Kidney capillary endothelial cell (primary cell): ENCODE measurements around the gene PHETA2.
"Not testable (repeated sequence)": the region's sequence is repeated elsewhere in the genome, so short reads cannot be mapped to it uniquely, and the experiment has no call there.

ENCODE experiments used
- DNase-seq: peaks from one replicate; pipeline ENCODE4 v3.0.0-alpha.2; 2018; ENCODE audit warnings: low spot score

Gene PHETA2

GRCh38 chr22:42070517-42071422 lies 3.3 kb upstream of the PHETA2 start, which contains the start of gene NAGA:
Gene NAGA (minus strand): TSS chr22:42070812. CDS start chr22:42070297, 515 bp downstream.
- DNase-seq: peak; percentile 87

GRCh38 chr22:42071508-42071907 lies 2.5 kb upstream of the PHETA2 start:
- not testable (repeated sequence) for DNase-seq

GRCh38 chr22:42072606-42073330 lies 1.3 kb upstream of the PHETA2 start:
- no peak for DNase-seq

GRCh38 chr22:42073621-42074041 lies 417 bp upstream of the PHETA2 start:
- no peak for DNase-seq

- no peak for DNase-seq
Measured at GRCh38 chr22:42074846-42075676, 1.0 kb downstream of the PHETA2 start.

GRCh38 chr22:42076764-42077485 lies 2.9 kb downstream of the PHETA2 start:
- DNase-seq: no peak

- no peak for DNase-seq
Measured at GRCh38 chr22:42077486-42078125, 3.6 kb downstream of the PHETA2 start.

- DNase-seq: no peak
Measured at GRCh38 chr22:42078469-42079318, 4.6 kb downstream of the PHETA2 start.

GRCh38 chr22:42079319-42080251 lies 5.5 kb downstream of the PHETA2 start, which contains the start of gene SMDT1:
Gene SMDT1 (plus strand): TSS chr22:42079700. CDS start chr22:42079769, 69 bp downstream.
- DNase-seq: peak; percentile 96

GRCh38 chr22:42080287-42080686 lies 6.2 kb downstream of the PHETA2 start:
- peak; percentile 52 for DNase-seq

- DNase-seq: no peak
Measured at GRCh38 chr22:42083119-42083518, 9.1 kb downstream of the PHETA2 start.

GRCh38 chr22:42084874-42085273 lies 10.8 kb downstream of the PHETA2 start:
- DNase-seq: no peak

GRCh38 chr22:42086051-42086450 lies 12.0 kb downstream of the PHETA2 start:
- peak; percentile 28 for DNase-seq

- DNase-seq: peak; percentile 99
Measured at GRCh38 chr22:42090596-42091454, 16.8 kb downstream of the PHETA2 start, which contains the start of gene NDUFA6. Gene NDUFA6 (minus strand): TSS chr22:42090772. CDS start chr22:42090744, 28 bp downstream.

- DNase-seq: no peak
Measured at GRCh38 chr22:42091455-42091782, 17.4 kb downstream of the PHETA2 start.

- no peak for DNase-seq
Measured at GRCh38 chr22:42101199-42101598, 27.2 kb downstream of the PHETA2 start.

- not testable (repeated sequence) for DNase-seq
Measured at GRCh38 chr22:42104332-42104860, 30.3 kb downstream of the PHETA2 start.
